NCI-H2171 treated with DMSO at 0.1 percent for 48 hours (cell line): ENCODE measurements around the gene SIMC1.

ENCODE experiments used
- DNase-seq: peaks from one replicate; lab custom pipeline; 2025; lab: John Stamatoyannopoulos, UW

SIMC1 gene

DNA sequence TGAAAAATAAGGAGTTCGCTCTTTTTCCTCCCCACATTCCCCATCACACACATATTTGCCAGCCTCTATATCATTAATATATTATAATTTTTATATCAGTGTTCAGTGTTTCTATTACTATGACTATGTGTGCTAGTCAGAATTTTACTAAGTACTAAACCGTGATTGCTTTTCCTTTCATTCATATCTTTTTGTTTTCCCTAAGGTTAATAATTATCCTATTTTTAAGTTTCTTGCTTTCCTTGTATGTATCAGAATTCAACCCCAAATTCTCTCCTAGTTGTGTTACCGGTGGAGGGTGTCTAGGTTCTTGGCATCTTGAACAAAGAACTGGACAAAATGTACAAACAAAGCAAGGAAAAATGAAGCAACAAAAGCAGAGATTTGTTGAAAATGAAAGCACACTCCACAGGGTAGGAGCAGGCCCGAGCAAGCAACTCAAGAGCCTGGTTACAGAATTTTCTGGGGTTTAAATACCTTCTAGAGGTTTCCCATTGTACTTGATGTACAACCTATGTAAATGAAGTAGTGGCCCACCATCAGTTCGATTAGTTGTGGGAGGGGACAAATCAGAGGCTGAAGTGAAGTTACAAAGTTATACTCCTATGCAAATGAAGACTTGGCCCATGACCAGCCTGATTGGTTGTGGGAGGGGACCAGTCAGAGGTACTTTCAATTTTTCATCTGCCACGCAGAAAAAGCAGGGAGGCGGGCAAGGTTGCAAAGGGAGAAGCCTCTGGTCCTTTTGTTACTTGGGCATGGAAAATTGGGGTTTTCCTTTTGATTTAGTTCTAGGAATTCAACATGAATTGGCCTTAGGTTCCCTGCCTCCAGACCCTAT is 79.5 kb downstream of the SIMC1 start:
- no peak for DNase-seq

DNA sequence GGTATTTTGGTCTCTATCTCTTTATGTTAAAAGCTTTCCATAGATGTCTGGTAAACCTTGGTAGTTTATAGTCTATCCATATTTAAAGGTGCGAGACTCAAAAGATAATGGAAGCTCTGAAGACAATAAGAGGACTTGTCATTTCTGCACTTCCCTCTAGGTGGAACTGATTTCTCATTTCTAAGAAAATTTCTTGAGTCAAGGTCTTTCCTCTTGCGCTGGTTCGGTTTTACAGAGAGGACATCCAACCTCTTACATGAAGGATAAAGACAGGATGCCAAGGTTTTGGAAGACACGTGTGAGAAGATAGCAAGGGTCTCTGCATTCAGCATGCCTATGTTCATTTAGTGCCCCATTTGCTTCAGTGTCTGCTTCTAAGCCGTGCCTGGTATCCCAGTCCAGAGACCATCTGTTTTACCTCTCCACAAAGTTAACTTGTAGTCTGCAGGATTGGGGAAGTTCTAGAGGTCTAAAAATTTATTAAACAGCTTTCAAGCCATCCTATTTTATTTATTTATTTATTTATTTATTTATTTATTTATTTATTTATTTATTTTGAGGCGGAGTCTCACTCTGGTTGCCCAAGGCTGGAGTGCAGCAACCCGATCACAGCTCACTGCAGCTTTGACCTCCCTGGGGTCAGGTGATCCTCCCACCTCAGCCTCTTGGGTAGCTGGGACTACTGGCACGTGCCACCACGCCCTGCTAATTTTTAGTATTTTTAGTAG is 81.8 kb downstream of the SIMC1 start:
- peak; percentile 0 for DNase-seq

DNA sequence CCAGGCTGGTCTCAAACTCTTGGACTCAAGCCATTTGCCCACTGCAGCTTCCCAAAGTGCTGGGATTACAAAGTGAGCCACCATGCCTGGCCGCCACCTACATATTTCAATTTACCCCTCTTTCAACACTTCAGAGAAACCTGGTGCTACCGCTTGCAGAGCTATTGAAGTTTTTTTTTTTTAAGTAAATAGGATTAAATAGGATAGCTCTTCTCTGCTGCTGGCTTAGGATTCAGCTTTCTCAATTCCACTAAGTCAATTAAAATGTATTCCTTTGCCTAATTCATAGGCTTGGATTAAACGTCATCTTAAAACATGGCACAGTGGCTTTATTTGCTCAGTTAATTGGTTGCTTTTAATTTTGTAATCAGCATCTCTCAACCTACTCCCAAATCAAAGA is 82.4 kb downstream of the SIMC1 start:
- DNase-seq, result no peak

DNA sequence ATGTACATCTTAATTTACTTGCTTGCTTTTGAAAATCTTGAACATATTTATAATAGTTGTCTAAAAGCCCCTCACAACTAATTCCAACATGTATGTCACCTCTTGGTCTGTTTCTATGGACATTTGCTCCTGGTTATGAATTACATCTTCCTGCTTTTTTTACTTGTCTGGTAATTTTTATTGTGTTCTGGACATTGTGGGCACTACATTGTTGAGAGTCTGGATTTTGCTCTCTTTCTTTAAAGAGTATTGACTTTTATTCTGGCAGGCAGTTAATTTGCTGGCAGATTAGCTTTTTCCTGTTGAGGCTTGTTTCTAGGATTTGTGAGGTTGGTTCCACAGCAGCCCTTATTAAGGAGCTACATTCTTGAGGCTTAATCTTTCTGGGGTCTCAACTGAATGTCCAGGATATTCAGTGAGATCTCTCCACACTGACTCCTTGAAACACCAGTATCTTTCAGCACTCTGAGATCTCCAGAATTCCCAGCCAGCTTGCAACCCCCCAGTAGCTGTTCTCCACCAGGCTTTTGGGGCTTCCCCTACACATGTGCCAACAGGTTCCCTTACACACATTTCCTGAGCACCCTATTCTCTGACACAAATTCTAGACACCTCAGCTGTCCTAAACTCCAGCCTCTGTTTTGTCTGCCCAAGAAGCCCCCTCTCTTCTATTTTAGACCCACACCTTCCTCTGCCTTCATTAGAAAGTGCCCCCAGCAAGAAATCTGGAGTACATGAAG is 96.0 kb downstream of the SIMC1 start:
- no peak for DNase-seq

DNA sequence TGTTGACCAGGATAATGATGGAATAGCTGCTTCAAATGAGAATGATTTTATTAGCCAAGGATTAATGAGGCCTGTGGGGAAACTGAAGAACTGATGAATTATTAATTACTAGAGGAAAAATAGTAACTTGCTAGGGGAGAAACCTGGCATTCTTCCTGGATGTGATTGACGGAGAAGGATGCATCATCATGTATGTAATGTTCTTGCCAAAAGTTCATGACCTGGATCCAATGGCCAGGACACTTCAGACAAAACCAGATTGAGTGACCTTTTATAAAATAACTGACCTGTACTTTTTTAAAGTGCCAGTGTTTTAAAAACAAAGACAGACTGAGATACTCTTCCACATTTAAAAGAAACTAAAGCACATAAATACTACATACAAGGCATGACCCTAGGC is 99.7 kb downstream of the SIMC1 start:
- DNase-seq, result no peak

DNA sequence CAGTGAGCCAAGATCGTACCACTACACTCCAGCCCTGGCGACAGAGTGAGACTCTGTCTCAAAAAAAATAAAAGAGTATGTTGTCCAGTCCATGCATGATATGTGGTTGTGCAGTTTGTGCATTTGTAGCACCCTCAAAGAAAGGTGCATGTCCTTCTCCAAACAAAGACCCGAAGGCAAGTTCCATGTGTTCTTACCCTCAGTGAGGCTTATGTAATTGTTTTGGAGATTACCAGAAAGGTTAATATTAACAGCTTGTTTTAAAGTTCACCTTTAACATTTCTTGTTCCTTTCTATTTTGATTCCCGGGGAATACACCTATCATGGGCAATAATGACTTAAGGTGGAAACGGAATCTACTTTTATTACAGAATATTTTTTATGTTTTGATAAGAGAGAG is 101.1 kb downstream of the SIMC1 start:
- no peak for DNase-seq

DNA sequence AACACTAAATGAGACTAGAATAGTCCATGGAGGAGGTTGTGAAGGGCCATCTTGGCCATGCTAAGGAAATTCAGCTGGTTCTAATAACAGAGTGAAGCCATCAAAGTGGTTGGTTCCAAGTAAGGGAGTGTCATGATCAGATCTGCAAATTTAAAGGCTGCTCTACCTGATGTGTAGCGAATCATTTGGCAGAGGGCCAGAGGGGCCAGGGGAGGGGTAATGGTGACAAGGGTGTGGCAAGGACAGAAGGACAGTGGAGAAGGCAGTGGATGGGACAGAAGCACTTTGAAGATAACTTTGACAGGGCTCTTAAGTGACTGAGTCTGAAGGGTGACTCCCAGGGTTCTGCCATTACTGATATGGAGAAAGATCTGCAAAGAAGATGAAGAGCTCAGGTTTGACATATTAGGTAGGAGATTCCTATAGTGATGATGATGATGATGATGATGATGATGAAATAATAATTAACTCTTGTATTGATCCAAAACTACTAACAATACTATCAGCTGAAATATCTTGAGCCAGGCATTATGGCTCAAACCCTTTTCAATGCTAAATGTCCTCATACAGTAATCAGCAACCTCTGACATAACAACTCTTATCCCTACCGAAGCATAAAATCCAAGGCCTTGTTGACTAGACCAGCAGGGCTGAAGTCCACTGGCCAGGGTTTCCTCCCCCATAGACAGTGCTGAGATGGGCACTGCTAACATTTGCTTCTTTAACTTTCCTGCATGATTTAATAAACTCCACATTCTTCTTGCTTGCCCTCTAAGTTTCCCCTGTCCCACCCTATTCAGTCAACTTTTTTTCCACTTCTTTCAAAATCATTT is 103.3 kb downstream of the SIMC1 start:
- no peak for DNase-seq

DNA sequence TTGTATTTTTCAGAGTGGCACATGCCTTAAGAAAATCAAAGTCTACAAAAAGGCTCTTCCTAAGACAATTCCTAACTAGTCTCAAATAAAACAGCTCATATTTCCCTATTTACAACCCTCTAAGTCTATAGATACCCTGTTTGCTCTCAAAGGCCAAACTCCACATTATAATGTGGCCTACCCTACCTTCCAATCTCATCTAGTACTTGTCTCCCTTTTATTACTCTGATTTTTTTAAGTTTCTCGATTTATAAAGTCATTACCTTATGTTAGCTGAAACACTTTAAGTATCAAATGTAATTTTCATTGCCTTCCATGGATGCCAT is 103.9 kb downstream of the SIMC1 start:
- no peak for DNase-seq

DNA sequence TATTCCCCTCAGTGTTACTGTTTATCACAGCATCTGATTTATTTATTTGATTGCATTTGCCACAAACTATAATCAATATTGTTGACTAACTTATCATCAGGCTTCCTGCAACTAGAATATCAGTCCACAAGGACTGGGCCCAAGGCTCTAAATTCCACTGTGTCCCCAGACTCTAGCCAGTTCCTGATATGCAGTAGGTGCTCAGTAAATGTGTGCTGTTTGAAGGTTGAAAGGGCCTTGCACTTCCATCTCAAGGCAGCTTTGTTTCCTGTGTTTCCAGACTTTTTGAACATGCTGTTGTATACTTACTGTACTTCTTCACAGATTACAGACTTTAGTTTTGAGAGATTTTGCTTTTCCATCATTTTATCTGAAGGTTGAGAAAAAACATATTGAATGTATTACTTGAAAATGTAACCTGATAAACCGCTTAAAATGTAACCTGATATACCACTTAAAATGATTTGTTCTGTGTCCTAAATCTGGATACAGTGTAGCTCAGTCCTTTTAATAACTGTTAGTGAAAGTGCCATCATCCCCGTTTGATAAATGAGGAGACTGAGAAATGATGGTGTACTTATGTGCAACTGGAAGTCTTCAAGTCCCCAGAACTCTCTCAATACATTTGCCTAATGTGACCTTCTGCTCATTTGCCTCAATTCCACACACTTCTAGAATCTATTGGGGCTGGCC is 104.7 kb downstream of the SIMC1 start:
- peak; percentile 3 for DNase-seq

DNA sequence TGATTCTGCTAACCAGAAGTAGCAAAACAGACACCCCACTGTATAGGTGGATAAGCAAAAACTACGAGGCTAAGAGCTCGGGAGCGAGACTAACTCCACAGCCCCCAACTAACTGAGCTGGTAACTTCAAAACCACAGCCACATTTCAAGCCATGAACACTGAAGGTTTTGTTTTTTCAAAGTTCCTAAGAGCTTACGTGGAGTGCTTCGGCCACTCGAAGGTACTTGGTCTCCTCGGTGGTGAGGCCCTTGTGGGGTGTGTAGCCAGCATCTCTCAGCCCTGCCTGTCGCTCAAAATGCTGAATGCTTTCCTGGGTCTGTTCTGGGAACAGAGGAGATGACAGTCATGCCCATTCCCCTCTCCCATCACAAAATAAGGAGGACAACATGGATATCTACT is 112.2 kb downstream of the SIMC1 start:
- no peak for DNase-seq

DNA sequence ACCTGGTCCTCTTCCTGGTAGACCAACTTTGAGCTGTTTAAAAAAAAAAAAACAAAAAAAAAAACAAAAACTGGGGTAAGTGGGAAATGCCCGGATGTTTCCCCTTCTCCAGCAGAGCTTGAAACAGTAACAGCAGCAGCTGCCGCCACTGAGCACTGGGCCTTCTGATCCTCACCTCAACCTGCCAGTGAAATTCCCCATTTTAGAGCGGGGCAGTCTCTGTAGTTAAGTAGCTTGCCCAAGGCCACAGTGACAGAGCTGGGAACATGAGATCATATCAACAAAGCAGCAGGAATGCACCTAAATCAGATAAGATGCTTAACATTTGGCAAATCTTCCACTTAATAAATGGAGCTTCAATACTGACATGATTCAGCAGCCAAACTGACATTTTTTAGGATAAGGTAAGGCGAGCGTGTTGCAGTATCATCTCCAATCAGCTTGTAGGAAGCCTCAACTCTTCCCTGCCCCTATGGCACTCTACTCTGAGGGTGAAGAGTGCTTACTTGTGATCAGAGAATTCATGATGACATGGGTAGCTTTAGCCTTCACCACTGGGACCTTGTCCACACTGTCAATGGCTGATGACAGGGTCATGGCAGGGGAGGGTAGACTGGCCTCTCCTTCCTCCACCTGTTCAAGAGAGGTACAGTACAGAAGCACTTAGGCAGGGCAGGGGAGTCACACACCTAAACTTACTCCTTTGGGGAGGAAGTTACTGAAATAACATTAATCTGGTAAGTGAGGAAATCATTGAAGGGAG is 114.1 kb downstream of the SIMC1 start:
- no peak for DNase-seq

DNA sequence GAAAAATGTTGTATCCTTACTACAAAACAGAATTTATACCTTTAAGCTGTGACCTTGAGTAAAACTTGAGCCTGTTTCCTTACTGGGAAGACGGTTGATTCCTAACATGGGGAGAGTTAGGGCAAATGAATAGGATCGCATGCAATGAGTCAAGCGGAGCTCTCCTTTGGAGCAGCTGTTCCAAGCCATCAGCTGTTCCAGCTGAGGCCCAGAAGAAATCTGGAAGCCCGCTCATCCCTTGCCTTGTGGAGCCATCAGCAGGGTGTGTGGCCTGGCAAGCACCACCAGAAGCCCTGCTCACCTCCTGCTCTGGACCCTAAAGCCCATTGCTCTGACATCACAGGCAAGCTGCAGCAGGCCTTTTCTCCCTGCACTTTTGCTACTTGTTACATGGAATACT is 115.3 kb downstream of the SIMC1 start:
- DNase-seq, result no peak

DNA sequence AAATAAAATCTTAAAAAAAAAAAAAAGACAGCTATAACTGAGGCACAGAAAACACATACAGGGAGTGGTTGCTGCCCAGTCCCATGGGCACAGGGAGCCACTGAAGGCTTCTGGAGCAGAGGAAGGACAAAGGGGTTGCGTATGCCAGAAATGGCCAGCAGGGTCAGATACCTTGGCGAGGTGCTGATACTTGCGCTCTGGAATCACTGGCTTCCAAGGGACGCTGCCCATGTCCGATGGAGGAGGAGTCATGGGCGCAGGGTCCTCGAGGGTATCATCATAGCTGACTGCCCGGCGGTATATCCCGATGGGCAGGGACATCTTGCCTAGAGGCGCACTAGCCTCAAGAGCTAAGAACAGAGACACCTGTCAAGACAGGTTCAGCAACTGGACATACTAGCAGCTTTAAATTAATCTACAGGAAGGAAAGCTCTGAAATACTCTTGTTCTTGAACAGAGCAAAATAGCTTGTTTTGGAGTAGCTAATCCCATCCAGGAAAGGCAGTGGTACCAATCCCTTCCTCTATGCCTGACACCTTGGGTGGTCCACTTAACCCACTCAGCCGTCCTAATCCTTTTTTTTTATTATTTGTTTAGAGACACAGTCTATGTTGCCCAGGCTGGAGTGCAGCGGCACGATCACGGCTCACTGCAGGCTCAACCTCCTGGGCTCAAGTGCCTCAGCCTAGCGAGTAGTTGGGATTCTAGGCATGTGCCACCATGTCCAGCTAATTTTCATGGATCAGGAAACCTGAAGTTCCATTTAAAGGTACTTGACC is 117.4 kb downstream of the SIMC1 start:
- DNase-seq, result no peak

DNA sequence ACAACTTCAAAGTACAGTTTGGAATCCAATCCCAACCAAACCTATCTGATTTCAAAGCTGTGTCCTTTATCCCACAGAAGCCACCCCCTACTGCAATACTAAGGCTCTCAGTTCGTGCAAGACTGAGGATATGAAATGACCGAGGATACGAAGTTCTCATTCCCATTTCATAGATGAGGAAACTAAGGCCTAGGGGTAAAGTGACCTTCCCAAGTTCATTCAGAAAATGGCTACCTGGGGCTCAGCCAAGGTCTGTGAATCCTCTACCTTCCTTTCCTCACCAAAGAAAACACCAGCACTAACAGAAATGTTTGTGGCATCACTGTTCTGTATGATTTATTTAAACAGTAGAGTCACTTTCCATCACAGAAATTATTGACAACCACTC is 117.9 kb downstream of the SIMC1 start:
- no peak for DNase-seq

DNA sequence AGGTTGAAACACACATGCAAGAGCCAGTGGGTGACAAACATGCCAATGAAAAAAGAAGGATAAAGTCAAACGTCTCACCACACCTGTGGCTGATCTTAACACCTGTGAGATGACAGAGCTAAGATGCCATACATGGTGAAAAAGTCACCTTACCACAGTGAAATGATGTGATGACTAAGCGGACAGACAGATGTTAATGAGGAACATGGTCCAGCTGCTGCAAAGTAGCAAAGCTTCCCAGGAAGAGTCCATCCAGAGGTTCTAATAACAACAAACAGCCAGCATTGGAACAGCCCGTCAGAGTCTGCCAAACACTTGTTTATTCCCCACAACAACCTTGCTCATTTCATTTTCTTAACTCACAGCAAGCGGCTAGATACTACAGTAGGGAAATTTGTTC is 121.4 kb downstream of the SIMC1 start:
- no peak for DNase-seq

DNA sequence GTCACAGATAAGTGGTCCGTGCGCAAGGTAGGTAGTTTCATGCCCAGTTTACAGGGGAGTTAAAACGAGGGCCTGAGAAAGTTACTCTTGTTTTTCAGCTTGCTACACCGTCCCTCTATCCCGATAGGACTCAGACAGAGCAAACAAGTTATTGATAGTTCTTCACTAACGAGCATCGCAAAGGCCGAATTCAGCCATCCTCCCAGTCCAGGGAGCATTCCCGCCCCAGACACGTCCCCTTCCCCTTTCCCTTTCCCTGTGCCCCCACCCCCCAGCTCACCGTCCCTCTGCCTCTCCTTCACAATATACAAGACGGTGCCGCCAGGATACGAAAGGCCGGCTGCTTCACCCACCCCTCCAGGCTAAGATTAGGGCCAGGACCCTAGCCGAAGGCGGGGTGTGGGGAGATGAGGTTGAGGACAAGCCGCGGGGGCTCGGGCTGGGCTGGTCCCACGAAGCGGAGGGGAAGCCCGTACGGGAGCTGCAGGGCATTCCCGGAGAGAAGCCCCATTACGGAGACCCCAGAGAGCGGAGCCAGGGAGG is 122.7 kb downstream of the SIMC1 start:
- DNase-seq, result no peak

DNA sequence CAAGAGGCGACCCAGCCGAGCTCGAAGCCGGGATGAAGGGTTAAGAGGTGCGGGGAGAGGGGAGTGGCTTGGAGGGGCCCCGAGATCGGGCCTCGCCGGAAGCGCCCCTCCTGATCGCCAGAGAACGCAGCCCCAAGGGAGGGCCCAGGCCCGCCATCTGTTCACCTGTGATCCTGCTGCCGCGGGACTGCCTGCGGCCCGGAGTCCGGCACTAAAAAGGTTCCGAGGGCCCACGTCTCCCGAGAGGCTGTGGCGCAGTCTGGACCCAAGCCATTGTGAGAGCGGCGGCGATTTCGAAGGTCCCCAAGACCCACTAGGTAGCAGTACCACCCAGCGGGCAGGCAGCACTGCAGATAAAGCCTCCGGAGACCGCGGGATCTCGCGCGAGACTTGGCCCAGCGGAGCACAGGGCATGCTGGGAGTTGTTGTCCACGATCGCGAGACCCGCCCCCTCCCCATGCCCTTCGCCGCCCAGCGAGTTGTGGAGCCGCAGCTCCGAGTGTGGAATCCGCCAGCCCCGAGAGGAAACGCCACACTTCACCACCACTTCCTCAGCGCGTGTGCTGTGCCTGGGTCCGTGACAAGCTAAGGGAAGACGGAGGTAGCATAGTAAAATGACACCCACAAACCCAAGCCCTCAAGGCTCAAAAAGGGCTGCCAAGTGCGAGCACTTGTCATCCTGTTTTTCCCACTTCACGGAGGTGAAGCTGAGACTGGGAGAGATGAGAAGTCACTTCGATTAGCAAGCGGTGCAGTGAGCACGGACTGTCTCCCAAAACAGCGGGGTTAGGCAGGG is 123.4 kb downstream of the SIMC1 start, which contains the start of gene KIAA1191:
TSS of gene KIAA1191 (minus strand) at position 328 of the 796 bp plus-strand sequence. CDS start 2,256 bp downstream, outside the sequence.
- peak; percentile 79 for DNase-seq

DNA sequence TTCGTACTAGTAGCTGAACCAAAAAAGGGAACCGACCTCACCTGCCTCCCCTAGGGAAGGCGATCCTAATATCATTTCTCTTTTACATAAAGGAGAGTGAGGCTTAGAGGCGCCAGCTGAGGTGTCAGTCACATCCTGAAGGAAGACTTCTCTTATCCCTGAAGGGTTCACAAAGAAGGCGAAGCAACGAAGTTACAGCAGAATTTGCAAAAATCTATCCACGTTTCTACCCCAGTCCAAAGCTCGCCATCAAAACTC is 123.9 kb downstream of the SIMC1 start:
- no peak for DNase-seq

DNA sequence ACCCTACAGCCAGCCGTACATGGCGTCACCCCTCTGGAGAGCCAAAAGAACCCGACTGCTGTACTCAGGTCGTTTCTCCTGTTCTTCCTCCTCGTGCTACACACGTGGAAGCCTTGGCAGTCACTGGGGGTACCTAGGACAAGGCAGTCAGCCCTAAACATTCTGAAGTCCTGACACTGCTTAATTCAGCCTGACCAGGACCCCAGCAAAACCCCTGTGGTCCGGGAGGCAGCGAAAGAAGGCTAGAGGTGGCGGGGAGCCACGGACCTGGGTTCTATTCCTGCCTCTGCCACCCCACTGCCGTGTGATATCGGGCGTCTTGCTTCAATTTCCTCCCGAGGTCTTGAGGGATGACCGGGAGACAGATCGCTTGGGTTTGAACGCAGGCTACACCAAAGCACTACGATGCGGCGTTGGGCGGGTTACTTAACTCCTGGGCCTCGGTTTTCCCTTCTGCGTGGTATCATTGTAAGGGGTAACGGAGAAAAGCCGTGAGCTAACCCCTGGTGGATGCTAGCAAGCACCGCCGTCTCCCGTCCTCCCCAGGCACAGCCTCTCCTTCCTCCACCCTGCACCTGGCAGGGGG is 126.6 kb downstream of the SIMC1 start:
- DNase-seq, result no peak
